Heart left ventricle (tissue), 13 donors: ENCODE results near the gene DCUN1D5.

ENCODE experiments used
- CTCF ChIP-seq, 12 donors: fragments of 200-600 bp; sonication (generic) in 4 of 12; IDR thresholded peaks; one replicate each; pipeline versions ENCODE4 v1.5.0 to v1.8.0; 2018 to 2022; ENCODE audit warnings: antibody characterized with exemption in 12 of 12, mild to moderate bottlenecking in 5 of 12
- POLR2A ChIP-seq, 2 donors: fragments of 450-650 bp; IDR thresholded peaks; one replicate each; pipeline ENCODE4 v1.6.1; 2017; ENCODE audit warnings: antibody characterized with exemption in 2 of 2, mild to moderate bottlenecking in 2 of 2, moderate library complexity in 2 of 2
- donor health status: ischemic (EF 13 %, LVEDD 7.1; RV severe dilation, severe dysfunction).
- donor health status: DM: no; HTN: yes; CAD: no.
- donor health status: DM: no; HTN: no; CAD: no.
- donor health status: ischemic (EF 25% LVEDD 6.9; RV normal size, moderate dysfunction).
- donor health status: ischemic (EF 25% LVEDD 5.7; RV mildly dilated, moderate dysfunction).
- donor health status: ischemic (EF 35%, LVEDD 5.7; RV mildly dilated, moderate dysfunction).
- donor health status: nonischemic (EF 11% LVEDD 7.7; RV severe dilation, severe dysfunction).
- donor health status: DM: yes; HTN: yes; CAD: no.
- donor health status: PGD.
- donor health status: ischemic (EF 29% LVEDD 5.4; RV normal size, mild dysfunction).
- donor health status: nonischemic (EF 23%, LVEDD 6.1; RV moderate dilation, normal function).

- TF ChIP-seq CTCF (IDR thresholded peaks at IDR 0.05): no peak
- TF ChIP-seq POLR2A (IDR thresholded peaks at IDR 0.05): no peak
These were observed 13.2 kb downstream of the DCUN1D5 start for GRCh38 chr11:103078710-103079109.
